Esophagus squamous epithelium (tissue), 5 donors: ENCODE measurements around the gene CAMK2N1. TPM values are rescaled to one million over a fixed set of nuclear protein-coding genes. Genes with fewer than 3 reads are reported as not detected.

Experiments used
- DNase-seq: peaks from one replicate; lab custom pipeline; 2025; lab: John Stamatoyannopoulos, UW
- H3K27ac ChIP-seq, 4 donors: fragments of 200-600 bp; sonication (generic); one replicate each; pipeline ENCODE4 v1.5.1; 2016 to 2019; ENCODE audit warnings: mild to moderate bottlenecking in 1 of 4
- H3K27me3 ChIP-seq, 4 donors: fragments of 200-600 bp; sonication (generic); 1 replicate in 3 of 4; 2 replicates in 1 of 4; pipeline versions ENCODE4 v1.5.1 to v1.6.0; 2017 to 2021; ENCODE audit warnings: antibody characterized with exemption in 1 of 4
- H3K36me3 ChIP-seq, 3 donors: fragments of 200-600 bp; sonication (generic); one replicate each; pipeline ENCODE4 v1.5.1; 2016 to 2019
- H3K4me1 ChIP-seq, 3 donors: fragments of 200-600 bp; sonication (generic); one replicate each; pipeline ENCODE4 v1.5.1; 2017 to 2019
- H3K4me3 ChIP-seq, 4 donors: fragments of 200-600 bp; sonication (generic); 1 replicate in 3 of 4; 2 replicates in 1 of 4; pipeline ENCODE4 v1.5.1; 2016 to 2019; ENCODE audit warnings: mild to moderate bottlenecking in 2 of 4, moderate library complexity in 1 of 4
- H3K9me3 ChIP-seq, 3 donors: fragments of 200-600 bp; sonication (generic); one replicate each; pipeline ENCODE4 v1.5.1; 2016 to 2019
- CTCF ChIP-seq, 6 experiments: fragments of 450-650 bp in 4 of 6; fragments of 200-600 bp in 2 of 6; sonication (generic) in 2 of 6; IDR thresholded peaks; one replicate each; pipeline ENCODE4 v1.5.1; 2016 to 2019; ENCODE audit warnings: antibody characterized with exemption in 6 of 6, mild to moderate bottlenecking in 4 of 6, moderate library complexity in 4 of 6
- POLR2A ChIP-seq, 4 donors: fragments of 450-650 bp; IDR thresholded peaks; one replicate each; pipeline ENCODE4 v1.6.1; 2017; ENCODE audit warnings: antibody characterized with exemption in 4 of 4, mild to moderate bottlenecking in 4 of 4, moderate library complexity in 3 of 4
- WGBS, 2 donors: methylation state at CpG; one replicate each; pipeline ENCODE4 v1.1.5; 2018; 5-methylcytosine and 5-hydroxymethylcytosine counted together
- intact Hi-C: fragments of 100-400 bp; cut with DNase I; formaldehyde crosslinking; loops from one replicate; pipeline ENCODE4 v1.15.0; 2022
- total RNA-seq, 4 donors: library from RNA; depleted of rRNA; stranded (reverse); fragments of >200 nt; gene quantifications; one replicate each; pipeline ENCODE4 v1.1.0, GENCODE V29; 2016
- donor health status: DM: yes; HTN: yes; CAD: no.

Gene CAMK2N1
- total RNA-seq = 10 to 100 TPM in 1 of 4 donors, 1 to 10 TPM in 3; 3.1 to 12.8 (median 6.8) TPM

- no peak for DNase-seq
- Histone ChIP-seq H3K27me3 (peaks cover 6 to 97% (median 9%) of the 10 kb centered on the region in 4 donors), H3K4me1 (peaks cover 16 to 48% (median 25%) of the 10 kb centered on the region in 3 donors), H3K36me3 (no peaks in the 10 kb centered on the region), H3K9me3 (no peaks in the 10 kb centered on the region), H3K4me3 (peak within 1 kb of the TSS; percentile 46 to 76 (median 62)), H3K27ac (peak within 1 kb of the TSS; percentile 70 to 89 (median 86))
- WGBS, 2 donors = 1 to 2% methylated on average over 28 to 35 of the region's 104 CpGs
- intact Hi-C loops = no loop called here
- no peak for TF ChIP-seq CTCF (IDR thresholded peaks at IDR 0.05)
- peak in 2 of 4 donors; percentile 29 to 30 for TF ChIP-seq POLR2A (IDR thresholded peaks at IDR 0.05)
Observed at GRCh38 chr1:20485527-20486456, at the start of gene CAMK2N1. CAMK2N1 (minus strand) TSS chr1:20486210; CDS start chr1:20485379, 831 bp downstream.

- no peak for TF ChIP-seq CTCF (IDR thresholded peaks at IDR 0.05)
- TF ChIP-seq POLR2A (IDR thresholded peaks at IDR 0.05) = no peak
- Histone ChIP-seq H3K4me3 (no peak overlapping the region), H3K4me1 (no peaks in the 10 kb centered on the region), H3K9me3 (no peaks in the 10 kb centered on the region), H3K27ac (no peak overlapping the region), H3K27me3 (peaks cover 0 to 81% (median 1%) of the 10 kb centered on the region in 4 donors), H3K36me3 (no peaks in the 10 kb centered on the region)
- WGBS, 2 donors = 61 to 64% methylated on average over 12 of the region's 12 CpGs
- intact Hi-C loops = no loop called here
- DNase-seq = no peak
Observed at GRCh38 chr1:20534659-20535417, 48.8 kb upstream of the CAMK2N1 start.

GRCh38 chr1:20533635-20534034 lies 47.6 kb upstream of the CAMK2N1 start:
- whole genome bisulfite sequencing, 2 donors = 54 to 60% methylated on average over 3 to 4 of the region's 4 CpGs
- intact Hi-C loops = no loop called here
- H3K27me3 ChIP-seq = peaks cover 0 to 84% (median 4%) of the 10 kb centered on the region in 4 donors

GRCh38 chr1:20530901-20531300 lies 44.9 kb upstream of the CAMK2N1 start:
- H3K27me3 ChIP-seq = peaks cover 0 to 81% (median 4%) of the 10 kb centered on the region in 4 donors
- H3K4me1 ChIP-seq = no peaks in the 10 kb centered on the region
- intact Hi-C loops = no loop called here
- no peak for TF ChIP-seq POLR2A (IDR thresholded peaks at IDR 0.05)
- no peak for DNase-seq
- 42 to 44% methylated on average over 5 of the region's 6 CpGs for WGBS, 2 donors
- no peak overlapping the region for H3K4me3 ChIP-seq
- H3K36me3 ChIP-seq = no peaks in the 10 kb centered on the region
- no peak overlapping the region for H3K27ac ChIP-seq
- H3K9me3 ChIP-seq = no peaks in the 10 kb centered on the region

More at GRCh38 chr1:20533635-20534034, 47.6 kb upstream of the CAMK2N1 start:
- no peak overlapping the region for H3K4me3 ChIP-seq
- no peaks in the 10 kb centered on the region for H3K9me3 ChIP-seq
- no peak for TF ChIP-seq CTCF (IDR thresholded peaks at IDR 0.05)
- no peak for TF ChIP-seq POLR2A (IDR thresholded peaks at IDR 0.05)
- no peaks in the 10 kb centered on the region for H3K4me1 ChIP-seq
- H3K36me3 ChIP-seq = no peaks in the 10 kb centered on the region
- no peak overlapping the region for H3K27ac ChIP-seq
- no peak for DNase-seq

- H3K36me3 ChIP-seq = no peaks in the 10 kb centered on the region
- H3K9me3 ChIP-seq = no peaks in the 10 kb centered on the region
- no peak for DNase-seq
- intact Hi-C loops = no loop called here
- H3K27me3 ChIP-seq = peaks cover 0 to 75% (median 4%) of the 10 kb centered on the region in 4 donors
- TF ChIP-seq CTCF (IDR thresholded peaks at IDR 0.05) (no peak), POLR2A (IDR thresholded peaks at IDR 0.05) (no peak)
- no peak overlapping the region for H3K4me3 ChIP-seq
- H3K4me1 ChIP-seq = no peaks in the 10 kb centered on the region
- 27 to 48% methylated on average over 8 of the region's 8 CpGs for WGBS, 2 donors
- H3K27ac ChIP-seq = no peak overlapping the region
Observed at GRCh38 chr1:20530306-20530705, 44.3 kb upstream of the CAMK2N1 start.
